Medulla oblongata (tissue), 1 donor: ENCODE results near the gene ASIC2.

Source experiments
- DNase-seq: peaks from one replicate; pipeline ENCODE4 v3.0.0-alpha.2; 2015; ENCODE audit errors: extremely low spot score

ASIC2 gene

DNA sequence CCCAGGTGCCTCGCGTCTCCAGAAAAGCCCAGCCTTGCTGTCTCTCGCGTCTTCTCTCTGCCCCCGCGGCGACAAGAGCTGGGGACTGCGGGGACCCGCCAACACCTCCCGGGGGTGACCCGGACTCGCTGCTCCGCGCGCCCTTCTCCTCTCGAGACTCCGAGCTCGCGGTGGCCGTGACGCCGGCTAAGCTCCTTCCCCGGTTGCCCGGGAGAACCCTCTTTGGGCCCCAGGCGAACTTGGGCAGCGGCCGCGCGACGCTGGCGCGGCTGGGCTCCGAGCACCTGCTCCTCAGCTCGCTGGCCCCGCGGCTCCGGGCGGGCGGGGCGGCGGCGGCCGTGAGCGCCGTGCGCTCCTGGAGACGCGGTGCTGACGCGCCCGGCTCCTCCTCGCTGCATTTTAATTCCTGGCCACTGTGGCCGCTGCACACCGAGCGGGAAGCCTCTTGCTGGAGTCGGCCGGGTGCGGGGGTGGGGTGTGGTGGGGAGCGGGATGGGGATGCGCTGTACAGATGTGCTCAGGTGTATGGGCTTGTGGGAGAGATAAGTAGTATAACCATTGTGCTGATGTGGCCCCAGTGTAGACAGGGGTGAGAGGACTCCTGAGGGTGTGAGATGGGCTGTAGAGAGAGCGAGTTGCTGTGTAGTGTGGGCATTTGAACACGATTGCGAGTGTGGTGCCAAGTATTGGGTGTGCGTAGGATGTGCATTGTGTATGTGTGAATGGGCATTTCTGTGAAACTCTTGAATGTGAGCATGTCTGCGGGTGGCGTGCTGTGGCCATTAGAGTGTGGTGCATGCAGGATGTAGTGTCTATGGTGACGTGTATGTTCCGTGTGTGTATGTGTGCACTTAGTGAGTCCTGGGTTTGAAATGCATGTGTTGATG lies at the start of gene ASIC2:
ASIC2 (minus strand) TSS at position 315 of the 887 bp plus-strand sequence.
- no peak for DNase-seq

DNA sequence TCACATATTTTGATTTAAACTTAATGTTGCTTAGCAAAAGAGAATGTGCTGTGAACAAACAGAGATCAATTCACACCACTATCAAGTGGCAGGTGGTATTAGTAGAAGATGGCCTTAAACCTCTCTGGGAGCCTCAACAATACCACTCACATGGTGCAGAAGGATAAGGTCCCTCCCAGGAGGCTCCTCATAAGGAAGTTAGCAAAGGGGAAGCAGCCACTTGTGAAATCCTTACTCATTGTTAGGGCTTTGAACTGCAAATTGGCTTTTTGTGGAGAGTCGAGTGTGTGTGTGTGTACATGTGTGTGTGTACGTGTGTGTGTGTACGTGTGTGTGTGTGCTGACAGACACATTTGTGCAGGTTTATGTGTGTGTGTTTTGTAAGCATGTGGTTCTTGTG lies 48.9 kb upstream of the ASIC2 start:
- no peak for DNase-seq

DNA sequence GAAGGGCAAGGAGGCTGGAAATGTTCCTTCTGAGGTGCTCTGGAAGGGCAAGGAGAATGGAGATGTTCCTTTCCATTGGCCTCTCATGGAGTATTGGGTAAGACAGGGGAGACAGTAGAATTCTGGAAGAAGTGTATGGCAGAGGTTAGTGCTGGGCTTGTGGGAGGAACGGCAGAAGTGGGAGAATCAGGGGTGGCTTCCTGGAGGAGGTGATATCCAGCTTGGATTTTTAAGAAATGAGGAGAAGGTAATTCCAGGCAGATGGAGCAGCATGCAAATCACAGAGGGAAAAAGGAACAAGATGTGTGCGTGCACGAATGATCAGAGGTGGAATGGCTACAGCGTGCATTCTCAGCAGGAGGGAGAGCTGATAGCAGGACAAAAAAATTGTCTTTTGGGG lies 45.1 kb upstream of the ASIC2 start:
- no peak for DNase-seq

DNA sequence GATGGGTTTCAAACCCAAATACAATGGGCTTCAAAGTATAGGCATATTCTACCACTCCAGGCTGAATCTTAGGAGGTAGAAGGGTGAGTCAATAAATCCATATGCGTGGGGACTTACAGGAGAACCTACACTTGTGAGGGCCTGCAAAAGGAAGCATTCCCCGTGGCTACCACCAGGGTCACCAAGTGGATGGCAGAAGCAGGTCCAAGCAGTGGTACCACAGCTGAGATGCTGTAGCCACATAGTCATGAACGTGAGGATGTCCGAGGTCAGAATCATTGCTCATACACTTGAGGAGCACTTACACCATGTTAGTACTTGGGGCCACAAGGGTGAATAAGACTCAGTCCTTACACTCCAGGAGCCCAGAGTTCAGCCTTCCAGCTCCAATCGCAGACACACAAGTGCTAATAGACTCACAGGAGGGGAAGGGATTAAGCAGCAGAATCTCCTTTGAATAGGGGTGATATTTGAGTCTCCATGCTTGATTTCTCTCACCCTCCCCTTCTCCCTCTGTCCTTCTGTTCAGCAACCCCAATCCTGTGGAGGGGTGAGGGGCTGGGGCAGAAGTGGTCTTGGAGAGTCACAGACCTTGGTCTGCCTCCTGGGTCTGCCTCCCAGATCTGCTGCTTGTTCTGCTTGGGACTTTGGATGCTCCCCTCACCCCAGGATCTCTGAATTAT lies 42.5 kb upstream of the ASIC2 start:
- DNase-seq: no peak

DNA sequence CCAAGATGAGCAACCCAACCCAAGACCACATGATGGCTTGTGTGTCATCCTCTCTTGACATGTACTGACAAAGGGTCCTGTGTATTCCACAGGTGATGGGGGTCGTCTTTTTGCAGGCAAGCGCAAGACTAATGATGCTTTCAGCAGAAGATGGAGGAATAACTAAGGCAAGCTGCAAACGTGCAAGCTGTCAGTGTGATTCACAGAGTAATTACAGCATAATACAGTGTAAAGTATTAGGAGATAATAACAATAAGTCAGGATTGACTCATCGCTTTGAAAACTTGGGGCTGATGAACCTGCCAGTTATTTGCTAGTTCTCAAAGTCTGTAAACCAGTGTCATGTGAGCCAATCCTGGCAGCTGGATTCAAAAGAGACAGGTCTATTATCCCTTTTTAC lies 41.6 kb upstream of the ASIC2 start:
- DNase-seq: no peak

DNA sequence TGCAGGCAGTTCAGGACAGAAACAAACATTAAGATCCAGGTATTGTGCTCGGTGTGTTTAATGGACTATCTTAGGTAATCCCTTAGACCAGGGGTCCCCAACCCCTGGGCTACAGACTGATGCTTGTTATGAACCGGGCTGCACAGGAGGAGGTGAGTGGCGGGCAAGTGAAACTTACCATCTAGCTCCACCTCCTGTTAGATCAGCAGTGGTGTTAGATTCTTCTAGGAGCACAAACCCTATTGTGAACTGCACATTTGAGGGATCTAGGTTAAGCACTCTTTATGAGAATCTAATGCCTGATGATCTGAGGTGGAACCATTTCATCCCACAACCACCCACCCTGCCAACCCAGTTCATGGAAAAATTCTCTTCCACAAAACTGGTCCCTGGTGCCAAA lies 37.8 kb upstream of the ASIC2 start:
- no peak for DNase-seq

DNA sequence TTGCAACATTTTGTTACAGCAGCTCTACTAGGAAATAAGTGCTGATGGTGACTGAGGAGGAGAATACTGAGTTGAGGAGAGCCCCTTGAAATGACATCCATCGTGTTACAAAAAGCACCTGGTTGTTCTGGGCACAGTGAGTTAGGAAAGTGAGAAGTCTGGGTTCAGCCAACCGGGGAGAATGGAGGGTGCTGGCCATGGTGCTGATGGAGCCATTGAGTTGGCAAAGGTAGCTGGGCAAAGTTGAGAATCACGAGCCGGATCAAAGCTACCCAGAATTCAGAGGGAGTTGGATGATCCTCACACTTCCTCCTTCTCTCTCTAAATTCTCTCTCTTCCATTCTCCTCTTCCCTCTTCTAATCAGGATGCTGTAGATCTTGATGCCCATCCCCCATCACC lies 35.0 kb upstream of the ASIC2 start:
- no peak for DNase-seq

DNA sequence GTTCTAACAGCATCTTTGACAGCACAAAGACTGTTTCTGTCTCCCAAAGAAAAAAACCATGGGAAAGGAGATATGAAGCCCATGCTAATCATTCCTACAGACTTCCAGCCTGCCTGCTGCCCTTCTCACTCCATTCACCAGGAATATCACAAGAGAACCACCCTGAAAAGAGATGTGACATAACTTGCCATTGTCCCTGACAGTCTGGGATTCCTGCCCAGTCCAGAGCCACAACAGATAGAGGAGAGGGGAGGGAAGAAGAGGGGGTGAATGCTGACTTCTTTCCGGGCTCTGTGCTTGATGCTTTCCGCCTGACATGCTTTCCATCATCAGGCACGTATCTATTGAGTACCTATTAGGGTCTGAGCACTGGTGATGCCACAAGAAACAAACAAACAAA lies 31.6 kb upstream of the ASIC2 start:
- peak; percentile 71 for DNase-seq

DNA sequence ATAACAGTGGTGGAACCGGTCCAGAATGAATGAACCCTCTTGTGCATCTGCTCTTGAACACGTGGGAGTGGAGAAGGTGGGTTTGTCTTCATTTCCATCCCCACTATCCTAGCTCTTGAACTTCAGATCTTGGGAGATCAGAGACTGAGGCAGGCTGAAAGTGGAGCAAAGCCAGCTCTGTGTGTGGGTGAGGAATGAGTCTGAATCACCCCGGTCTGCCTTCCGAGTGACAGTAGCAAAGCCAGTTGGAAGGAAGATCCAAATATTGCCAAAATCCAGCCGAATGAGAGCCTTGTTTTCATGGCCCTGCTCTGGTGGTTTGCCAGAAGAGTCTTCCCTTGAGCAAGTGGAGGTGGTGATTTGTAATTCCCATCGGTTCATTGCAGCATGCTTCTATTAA lies 29.0 kb upstream of the ASIC2 start:
- no peak for DNase-seq

DNA sequence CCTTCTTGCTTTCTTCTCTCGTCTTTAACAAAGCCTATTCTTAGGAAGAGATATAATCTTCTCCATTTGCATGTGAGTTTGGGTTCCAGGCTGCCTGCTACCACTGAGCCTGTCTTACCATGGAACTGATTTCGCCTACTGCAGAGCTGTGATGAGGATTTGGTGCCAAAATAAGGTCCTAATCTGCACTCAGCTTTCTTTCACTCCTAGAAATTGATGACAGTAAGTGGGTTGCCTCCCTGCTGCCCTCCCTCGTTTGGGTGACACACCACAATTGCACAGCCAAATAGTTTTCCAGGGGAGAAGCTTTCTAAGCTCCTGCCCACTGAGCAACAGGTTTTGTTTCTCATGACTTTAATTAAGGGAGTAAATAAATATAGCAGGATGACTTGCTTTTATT lies 25.1 kb upstream of the ASIC2 start:
- DNase-seq: no peak

DNA sequence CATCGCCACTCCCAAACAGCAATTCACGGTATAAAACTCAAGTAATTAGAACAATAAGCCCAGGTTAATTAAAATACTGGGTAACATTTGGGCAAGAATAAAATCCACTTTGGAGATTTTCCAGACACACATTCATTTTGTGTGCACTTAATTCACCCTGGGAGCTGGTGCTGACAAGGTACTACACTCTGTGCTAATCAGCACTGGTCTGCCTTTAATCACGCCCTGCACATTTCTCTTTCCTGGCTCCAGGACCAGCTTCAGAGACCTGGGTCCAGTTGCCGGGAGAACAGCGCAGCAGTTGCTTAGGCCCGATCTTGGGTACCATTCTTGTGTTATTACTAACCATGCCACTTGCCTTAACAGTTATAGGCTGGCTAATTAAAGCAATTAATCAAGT lies 23.7 kb upstream of the ASIC2 start:
- DNase-seq: no peak

DNA sequence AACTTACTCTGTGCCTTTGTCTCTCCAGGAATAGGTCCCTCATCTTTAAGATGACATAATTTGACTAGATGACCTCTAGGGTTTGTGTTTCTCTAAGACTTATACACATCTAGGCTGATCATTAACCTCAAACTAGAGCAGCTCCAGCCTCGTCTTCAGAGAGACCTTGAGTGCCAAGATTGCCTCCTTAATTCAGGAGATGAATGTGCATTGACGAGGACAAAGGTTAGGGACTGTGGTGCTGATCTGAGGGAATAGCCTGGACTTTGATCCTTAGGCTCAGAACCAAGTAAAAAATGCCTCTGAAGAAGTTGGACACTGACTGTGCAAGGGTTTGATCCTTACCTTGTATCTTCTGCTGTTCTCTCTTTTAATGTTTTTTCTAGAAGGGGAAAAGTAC lies 17.2 kb upstream of the ASIC2 start:
- no peak for DNase-seq

DNA sequence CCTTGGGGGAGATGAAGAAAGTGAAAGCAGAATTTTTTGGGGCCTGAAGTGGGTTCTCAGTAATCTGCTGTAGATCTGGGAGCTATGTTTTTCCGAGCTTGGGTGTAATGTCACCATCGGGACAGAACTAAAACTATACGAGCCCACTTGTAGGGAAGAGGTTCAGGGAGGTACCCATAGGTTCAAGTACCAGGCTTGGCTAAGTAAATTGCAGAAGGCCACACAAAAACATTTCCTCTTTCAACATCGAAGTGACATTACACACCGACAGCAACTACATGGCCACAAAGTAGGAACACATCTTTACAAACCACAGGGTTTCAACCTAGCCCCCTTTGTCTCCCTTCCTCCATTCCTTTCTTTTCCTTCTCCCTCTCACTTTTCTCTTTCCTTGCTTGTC lies 10.2 kb upstream of the ASIC2 start:
- DNase-seq: no peak

DNA sequence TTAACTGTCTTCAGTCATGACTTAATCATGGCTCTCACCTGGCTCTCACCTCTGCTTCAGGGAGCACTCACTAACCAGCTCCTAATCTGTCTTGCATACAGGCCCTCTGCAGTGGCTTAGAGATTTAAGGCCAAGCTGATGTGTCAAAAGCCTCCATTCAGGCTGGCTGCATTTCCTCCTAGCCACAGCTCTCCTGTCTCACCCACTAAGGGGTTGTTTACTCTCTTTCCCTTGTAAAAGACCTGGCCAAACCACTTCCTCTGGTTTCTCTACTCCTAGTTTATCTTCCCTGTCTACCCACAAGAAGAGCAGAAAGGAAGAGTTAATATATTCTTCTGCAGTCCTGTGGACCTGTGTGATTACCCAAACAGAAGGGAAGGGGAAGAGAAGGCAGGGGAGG lies 9.3 kb upstream of the ASIC2 start:
- DNase-seq: no peak

DNA sequence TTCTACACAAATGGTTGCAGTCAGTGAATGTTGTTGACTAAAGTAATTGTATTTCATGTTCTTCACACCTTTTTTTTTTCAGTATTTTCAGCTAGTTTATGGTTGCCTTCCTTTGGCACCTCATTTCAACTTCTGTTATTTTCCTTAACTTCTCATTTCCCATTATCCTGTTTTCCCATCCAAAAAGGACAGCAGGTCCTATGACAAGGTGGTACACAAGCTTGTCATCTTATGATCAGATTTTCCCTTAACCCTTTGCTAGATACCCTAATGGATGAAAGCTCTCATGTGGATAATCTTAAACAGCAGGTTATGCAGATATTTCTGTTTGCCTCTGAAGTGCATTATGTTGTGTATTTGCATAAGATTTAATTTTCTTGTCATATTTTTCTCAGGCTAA lies 7.1 kb upstream of the ASIC2 start:
- no peak for DNase-seq

DNA sequence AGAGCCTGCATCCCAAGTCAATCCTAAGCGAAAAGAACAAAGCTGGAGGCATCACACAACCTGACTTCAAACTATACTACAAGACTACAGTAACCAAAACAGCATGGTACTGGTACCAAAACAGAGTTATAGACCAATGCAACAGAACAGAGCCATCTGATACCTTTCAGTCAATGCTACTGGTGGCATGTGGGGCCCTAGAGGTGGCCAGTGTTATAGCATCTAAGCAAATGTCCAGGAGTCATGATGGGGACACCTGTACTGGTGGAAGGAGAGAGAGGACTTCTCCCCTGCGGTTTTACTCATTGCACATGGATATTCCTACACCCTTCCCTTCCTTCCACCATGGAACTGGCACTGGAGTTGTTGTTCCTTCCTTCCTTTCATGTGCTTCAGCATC lies 6.0 kb upstream of the ASIC2 start:
- DNase-seq: no peak

DNA sequence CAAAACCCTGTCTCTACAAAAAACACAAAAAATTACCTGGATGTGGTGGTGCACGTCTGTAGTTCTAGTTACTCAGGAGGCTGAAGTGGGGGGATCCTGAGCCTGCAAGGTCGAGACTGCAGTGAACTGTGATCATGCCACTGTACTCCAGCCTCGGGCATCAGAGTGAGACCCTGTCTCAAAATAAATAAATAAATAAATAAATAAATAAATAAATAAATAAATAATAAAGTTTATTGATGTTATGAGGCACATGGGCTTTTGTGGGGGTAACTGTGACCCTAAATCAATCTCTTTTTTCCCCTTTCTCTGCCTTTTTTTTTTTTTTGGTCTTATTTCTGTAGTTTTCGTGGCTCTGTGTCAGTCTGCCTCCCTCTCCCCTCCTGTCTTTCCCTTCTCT lies 4.5 kb upstream of the ASIC2 start:
- no peak for DNase-seq

DNA sequence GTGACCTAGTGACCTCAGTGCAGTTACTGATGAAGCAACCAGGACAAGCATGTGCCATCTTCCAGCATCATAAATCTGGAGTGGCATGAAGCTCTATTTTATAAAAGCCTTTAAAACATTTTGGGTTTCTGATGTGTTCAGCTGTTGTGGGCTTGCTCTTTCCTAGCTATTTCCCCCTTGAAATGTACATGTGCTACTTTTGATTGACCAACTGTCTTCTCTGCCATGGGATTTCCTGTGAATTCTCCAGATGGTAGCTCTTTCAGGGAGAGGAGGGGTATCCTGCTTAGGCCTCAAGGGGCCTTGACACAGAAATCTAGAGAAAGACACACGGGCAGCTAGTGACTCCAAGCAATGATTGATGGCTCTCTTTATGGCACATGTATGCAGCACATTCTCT lies 1.9 kb upstream of the ASIC2 start:
- DNase-seq: no peak

DNA sequence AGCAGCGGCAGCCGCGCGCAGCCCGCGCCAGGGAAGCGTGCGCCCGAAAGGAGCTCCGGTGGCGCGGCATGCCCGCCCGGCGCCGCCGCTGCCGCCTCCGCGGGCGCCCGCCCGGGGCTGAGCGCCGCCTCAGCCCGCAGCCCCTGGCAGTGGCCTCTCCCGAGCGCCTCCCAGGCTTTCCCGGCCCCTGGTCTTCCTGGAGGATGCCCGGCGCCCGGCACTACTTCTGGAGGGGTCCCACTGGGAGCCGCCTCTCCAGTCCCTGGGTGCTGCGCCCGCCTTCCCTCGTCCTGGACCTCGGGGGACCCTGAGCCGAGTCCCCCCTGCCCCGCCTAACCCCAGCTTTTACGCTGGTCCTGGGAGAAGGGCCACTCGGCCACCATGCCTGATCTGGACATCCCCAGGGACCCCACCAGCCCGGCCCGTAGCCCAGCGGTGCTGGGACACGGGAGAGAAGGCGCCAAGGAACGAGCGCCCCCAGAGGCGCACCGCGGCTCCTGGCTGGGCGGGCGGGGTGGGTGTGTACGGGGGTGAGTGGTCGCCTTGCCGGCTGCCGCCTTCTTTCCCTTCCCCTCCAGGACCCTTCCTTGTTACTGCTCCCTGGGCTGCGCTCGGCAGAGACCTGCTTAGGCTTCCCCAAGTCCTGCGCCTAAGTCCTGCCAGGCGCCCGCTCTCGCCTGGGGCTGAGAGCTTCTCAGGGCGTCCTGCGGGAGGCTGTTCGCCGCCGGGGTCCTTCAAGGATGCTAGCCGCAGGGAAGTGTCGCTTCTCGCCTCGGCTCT lies 704 bp downstream of the ASIC2 start:
- DNase-seq: no peak

DNA sequence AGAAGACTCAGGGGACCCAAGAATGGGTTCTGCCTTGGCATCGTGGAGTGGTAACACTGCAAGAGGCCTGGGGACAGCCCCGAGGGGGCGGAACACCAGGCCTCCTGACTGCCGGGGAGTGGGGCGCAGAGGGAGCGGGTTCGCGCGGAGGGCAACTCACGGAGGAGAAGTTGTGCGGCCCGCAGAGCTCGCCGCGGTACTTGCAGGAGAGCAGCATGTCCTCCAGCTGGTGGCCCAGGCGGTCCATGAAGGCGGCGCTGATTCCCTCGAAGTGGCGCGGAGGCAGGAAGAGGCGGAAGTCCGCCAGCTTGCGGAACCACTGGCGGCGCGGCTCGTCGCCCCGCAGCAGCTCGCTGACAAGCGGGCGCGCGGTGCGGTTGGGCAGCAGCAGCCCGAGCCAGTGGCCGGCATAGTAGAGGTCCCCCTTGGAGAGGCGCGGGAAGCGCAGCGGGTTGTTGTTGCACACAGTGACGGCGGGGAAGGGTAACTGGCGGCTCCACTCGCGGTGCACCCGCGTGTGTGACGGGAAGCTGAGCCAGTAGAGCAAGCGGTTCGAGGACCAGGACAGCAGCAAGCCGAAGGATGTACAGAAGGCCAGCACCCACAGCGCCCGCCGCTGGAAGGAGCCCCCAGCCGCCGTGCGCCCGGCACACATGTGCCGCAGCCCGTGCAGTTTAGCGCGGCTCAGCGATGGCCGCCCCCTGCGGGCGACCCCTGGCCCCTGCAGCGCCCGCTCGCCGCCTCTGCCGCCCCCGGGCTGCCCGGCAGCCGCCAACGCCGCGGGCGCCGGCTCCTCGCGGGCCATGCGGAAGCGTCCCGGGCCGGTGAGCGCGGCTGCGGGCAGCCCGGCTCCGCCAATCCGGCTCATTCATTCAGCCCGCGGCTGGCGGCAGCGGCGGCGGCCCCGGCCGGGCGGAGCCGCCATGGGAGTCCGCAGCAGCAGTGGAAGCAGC lies 1.6 kb downstream of the ASIC2 start:
- no peak for DNase-seq

DNA sequence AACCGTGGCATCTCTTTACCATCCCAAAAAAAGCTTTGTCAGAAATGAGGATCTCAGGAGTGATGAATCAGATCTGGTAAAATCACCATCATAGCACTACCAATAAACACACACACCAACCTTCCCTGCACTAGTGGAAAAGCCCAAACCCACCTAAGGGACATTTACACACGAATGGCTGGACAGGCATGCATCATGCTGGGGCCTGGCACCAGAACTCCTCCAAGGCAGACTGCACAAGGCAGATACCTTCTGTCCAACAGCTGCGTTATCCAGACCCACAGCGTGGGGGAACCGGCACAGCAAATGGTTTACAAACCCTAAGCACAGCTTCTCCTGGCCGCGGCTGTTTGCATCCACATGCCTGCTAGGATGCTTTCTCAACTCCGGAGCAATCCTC lies 2.8 kb downstream of the ASIC2 start:
- DNase-seq: no peak

DNA sequence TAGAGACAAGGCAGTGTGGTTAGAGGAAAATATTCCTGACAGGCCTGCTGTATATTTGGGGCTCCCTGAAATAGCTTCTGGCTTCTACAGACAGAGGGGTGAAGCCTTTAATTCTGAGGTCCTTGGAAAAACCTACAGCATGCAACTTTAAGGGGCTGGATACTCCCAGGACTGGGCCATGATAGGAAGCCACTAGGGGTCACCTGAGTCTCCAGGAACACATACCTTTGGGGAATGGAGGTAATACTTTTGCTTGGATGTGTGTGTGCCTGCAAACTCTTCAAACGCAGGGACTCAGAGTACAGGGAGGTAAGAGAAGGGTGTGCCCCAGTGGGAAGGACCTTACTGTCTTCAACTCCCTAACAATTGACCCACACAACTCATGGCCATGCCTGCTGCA lies 4.1 kb downstream of the ASIC2 start:
- no peak for DNase-seq
